Upper lobe of left lung (tissue), 6 donors: ENCODE data around the gene DYRK1A. TPM values are rescaled to one million over a fixed set of nuclear protein-coding genes. Genes with fewer than 3 reads are reported as not detected.

Experiments used
- ATAC-seq, 2 donors: fragments of 200-7000 bp; cut with Tn5 transposase; one replicate each; pipeline ENCODE4 v1.9.1; 2022; ENCODE audit warnings: mild to moderate bottlenecking in 2 of 2, moderate library complexity in 2 of 2; ENCODE audit not compliant: low FRiP score in 2 of 2
- DNase-seq, 2 donors: peaks; one replicate each; pipeline ENCODE4 v3.0.0-alpha.2; 2019 to 2020
- H3K27ac ChIP-seq, 4 donors: fragments of 200-600 bp; sonication (generic); one replicate each; pipeline ENCODE4 v1.5.1; 2016 to 2019
- H3K27me3 ChIP-seq, 4 donors: fragments of 200-600 bp; sonication (generic); one replicate each; pipeline ENCODE4 v1.5.1; 2017 to 2019
- H3K36me3 ChIP-seq, 4 donors: fragments of 200-600 bp; sonication (generic); one replicate each; pipeline ENCODE4 v1.5.1; 2016 to 2019
- H3K4me1 ChIP-seq, 4 donors: fragments of 200-600 bp; sonication (generic); one replicate each; pipeline ENCODE4 v1.5.1; 2018 to 2019
- H3K4me3 ChIP-seq, 4 donors: fragments of 200-600 bp; sonication (generic); one replicate each; pipeline ENCODE4 v1.5.1; 2017 to 2019; ENCODE audit warnings: mild to moderate bottlenecking in 2 of 4, moderate library complexity in 1 of 4
- H3K9me3 ChIP-seq, 4 donors: fragments of 200-600 bp; sonication (generic); one replicate each; pipeline ENCODE4 v1.5.1; 2018 to 2019
- EP300 ChIP-seq, 4 donors: sonication (generic); formaldehyde crosslinking; IDR thresholded peaks; one replicate each; pipeline ENCODE4 v1.5.1; 2017; ENCODE audit warnings: antibody characterized with exemption in 4 of 4, control low read depth in 2 of 4
- POLR2A ChIP-seq, 4 donors: fragments of 450-650 bp; IDR thresholded peaks; one replicate each; pipeline ENCODE4 v1.5.1; 2016 to 2017; ENCODE audit warnings: antibody characterized with exemption in 4 of 4, mild to moderate bottlenecking in 2 of 4
- POLR2AphosphoS5 ChIP-seq, 2 donors: sonication (generic); formaldehyde crosslinking; IDR thresholded peaks; one replicate each; pipeline ENCODE4 v1.5.1; 2017; ENCODE audit warnings: antibody characterized with exemption in 2 of 2
- WGBS, 2 donors: methylation state at CpG; one replicate each; pipeline ENCODE4 v1.1.5; 2017 to 2018; 5-methylcytosine and 5-hydroxymethylcytosine counted together
- total RNA-seq, 6 donors: library from RNA; depleted of rRNA in 4 of 6; stranded (reverse); fragments of >200 nt in 4 of 6; gene quantifications; one replicate each; pipeline versions ENCODE4 v1.1.0 to v1.2.1, GENCODE V29; 2016 to 2021
- TF ChIP-seq, protein P1 (sequence below), 6 experiments: fragments of 450-650 bp in 4 of 6; fragments of 200-600 bp in 2 of 6; sonication (generic) in 2 of 6; IDR thresholded peaks; one replicate each; pipeline ENCODE4 v1.5.1; 2016 to 2019; ENCODE audit warnings: antibody characterized with exemption in 6 of 6
- donor health status: DM: no; HTN: no; CAD: no; lungs with moderate emphysema.
- donor health status: DM: no; HTN: yes; CAD: no; lungs with severe emphysema.

DYRK1A gene
- total RNA-seq, 6 donors from 2014 or later: 64.1 to 116 (median 83.2) TPM

DNA sequence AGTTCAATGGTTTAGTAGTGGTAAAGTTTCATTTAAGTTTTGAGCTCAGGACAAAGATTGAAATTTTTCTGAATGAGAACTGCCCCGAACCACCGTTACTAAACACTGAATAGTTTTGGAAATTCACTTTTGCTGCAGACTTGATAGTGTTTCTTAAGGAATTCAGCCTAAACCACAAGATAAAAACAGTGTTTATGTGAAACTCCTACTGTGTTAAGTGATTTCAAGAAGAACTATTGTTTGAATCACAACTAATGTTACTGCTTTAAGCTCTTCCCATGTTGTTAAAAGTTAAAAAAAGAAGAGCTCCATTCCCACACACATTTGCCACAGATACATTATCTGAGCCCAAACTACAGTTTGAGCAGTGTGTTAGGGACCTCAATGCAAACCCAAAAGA lies 159.2 kb downstream of the DYRK1A start:
- no peaks in the 10 kb centered on the region for H3K9me3 ChIP-seq
- no peak overlapping the region for H3K4me3 ChIP-seq
- no peaks in the 10 kb centered on the region for H3K27me3 ChIP-seq
- no peak overlapping the region for H3K27ac ChIP-seq
- ATAC-seq (no peak), DNase-seq (no peak)
- TF ChIP-seq EP300 (IDR thresholded peaks at IDR 0.05) (no peak), POLR2AphosphoS5 (IDR thresholded peaks at IDR 0.05) (no peak), POLR2A (IDR thresholded peaks at IDR 0.05) (no peak)
- no peaks in the 10 kb centered on the region for H3K36me3 ChIP-seq
- H3K4me1 ChIP-seq: peaks cover 0 to 2% (median under 1%) of the 10 kb centered on the region in 4 donors
- WGBS, 2 donors: 92 to 98% methylated on average over 2 of the region's 2 CpGs

GRCh38 chr21:37527103-37527502 lies 160.5 kb downstream of the DYRK1A start:
- Histone ChIP-seq H3K36me3 (no peaks in the 10 kb centered on the region), H3K4me1 (peaks cover 9 to 14% (median 11%) of the 10 kb centered on the region in 4 donors), H3K27ac (no peak overlapping the region), H3K9me3 (no peaks in the 10 kb centered on the region), H3K4me3 (no peak overlapping the region), H3K27me3 (no peaks in the 10 kb centered on the region)
- WGBS, 2 donors: 86 to 96% methylated on average over 6 of the region's 6 CpGs
- ATAC-seq (no peak), DNase-seq (no peak)
- no peak for TF ChIP-seq EP300 (IDR thresholded peaks at IDR 0.05)
- TF ChIP-seq POLR2AphosphoS5 (IDR thresholded peaks at IDR 0.05): no peak
- TF ChIP-seq, protein P1, sequence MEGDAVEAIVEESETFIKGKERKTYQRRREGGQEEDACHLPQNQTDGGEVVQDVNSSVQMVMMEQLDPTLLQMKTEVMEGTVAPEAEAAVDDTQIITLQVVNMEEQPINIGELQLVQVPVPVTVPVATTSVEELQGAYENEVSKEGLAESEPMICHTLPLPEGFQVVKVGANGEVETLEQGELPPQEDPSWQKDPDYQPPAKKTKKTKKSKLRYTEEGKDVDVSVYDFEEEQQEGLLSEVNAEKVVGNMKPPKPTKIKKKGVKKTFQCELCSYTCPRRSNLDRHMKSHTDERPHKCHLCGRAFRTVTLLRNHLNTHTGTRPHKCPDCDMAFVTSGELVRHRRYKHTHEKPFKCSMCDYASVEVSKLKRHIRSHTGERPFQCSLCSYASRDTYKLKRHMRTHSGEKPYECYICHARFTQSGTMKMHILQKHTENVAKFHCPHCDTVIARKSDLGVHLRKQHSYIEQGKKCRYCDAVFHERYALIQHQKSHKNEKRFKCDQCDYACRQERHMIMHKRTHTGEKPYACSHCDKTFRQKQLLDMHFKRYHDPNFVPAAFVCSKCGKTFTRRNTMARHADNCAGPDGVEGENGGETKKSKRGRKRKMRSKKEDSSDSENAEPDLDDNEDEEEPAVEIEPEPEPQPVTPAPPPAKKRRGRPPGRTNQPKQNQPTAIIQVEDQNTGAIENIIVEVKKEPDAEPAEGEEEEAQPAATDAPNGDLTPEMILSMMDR (IDR thresholded peaks at IDR 0.05): no peak

- H3K27ac ChIP-seq: no peak overlapping the region
- no peak for TF ChIP-seq POLR2AphosphoS5 (IDR thresholded peaks at IDR 0.05)
- ATAC-seq (no peak), DNase-seq (no peak)
- H3K36me3 ChIP-seq: no peaks in the 10 kb centered on the region
- 96% methylated on average over 4 of the region's 4 CpGs for WGBS, 2 donors
- no peak overlapping the region for H3K4me3 ChIP-seq
- no peaks in the 10 kb centered on the region for H3K27me3 ChIP-seq
- no peaks in the 10 kb centered on the region for H3K9me3 ChIP-seq
- H3K4me1 ChIP-seq: peaks cover 9 to 14% (median 11%) of the 10 kb centered on the region in 4 donors
These were observed 161.1 kb downstream of the DYRK1A start for GRCh38 chr21:37527716-37528115.

- no peak for TF ChIP-seq EP300 (IDR thresholded peaks at IDR 0.05)
- TF ChIP-seq POLR2A (IDR thresholded peaks at IDR 0.05): no peak
- no peak for TF ChIP-seq POLR2AphosphoS5 (IDR thresholded peaks at IDR 0.05)
- TF ChIP-seq, protein P1 (IDR thresholded peaks at IDR 0.05): no peak
- no peaks in the 10 kb centered on the region for H3K27me3 ChIP-seq
- no peaks in the 10 kb centered on the region for H3K36me3 ChIP-seq
- H3K9me3 ChIP-seq: no peaks in the 10 kb centered on the region
- DNase-seq (no peak), ATAC-seq (no peak)
- no peak overlapping the region for H3K27ac ChIP-seq
- no peak overlapping the region for H3K4me3 ChIP-seq
- peaks cover 9 to 14% (median 11%) of the 10 kb centered on the region in 4 donors for H3K4me1 ChIP-seq
- WGBS, 2 donors: 84 to 89% methylated on average over 12 of the region's 12 CpGs
These were observed 161.8 kb downstream of the DYRK1A start for GRCh38 chr21:37528150-37528937.

- no peak overlapping the region for H3K4me3 ChIP-seq
- H3K4me1 ChIP-seq: peaks cover 9 to 14% (median 11%) of the 10 kb centered on the region in 4 donors
- H3K36me3 ChIP-seq: no peaks in the 10 kb centered on the region
- DNase-seq (no peak), ATAC-seq (no peak)
- no peaks in the 10 kb centered on the region for H3K27me3 ChIP-seq
- no peaks in the 10 kb centered on the region for H3K9me3 ChIP-seq
- no peak for TF ChIP-seq POLR2AphosphoS5 (IDR thresholded peaks at IDR 0.05)
- WGBS, 2 donors: 80 to 83% methylated on average over 6 of the region's 6 CpGs
- no peak overlapping the region for H3K27ac ChIP-seq
These were observed 163.1 kb downstream of the DYRK1A start for GRCh38 chr21:37529649-37530048.

DNA sequence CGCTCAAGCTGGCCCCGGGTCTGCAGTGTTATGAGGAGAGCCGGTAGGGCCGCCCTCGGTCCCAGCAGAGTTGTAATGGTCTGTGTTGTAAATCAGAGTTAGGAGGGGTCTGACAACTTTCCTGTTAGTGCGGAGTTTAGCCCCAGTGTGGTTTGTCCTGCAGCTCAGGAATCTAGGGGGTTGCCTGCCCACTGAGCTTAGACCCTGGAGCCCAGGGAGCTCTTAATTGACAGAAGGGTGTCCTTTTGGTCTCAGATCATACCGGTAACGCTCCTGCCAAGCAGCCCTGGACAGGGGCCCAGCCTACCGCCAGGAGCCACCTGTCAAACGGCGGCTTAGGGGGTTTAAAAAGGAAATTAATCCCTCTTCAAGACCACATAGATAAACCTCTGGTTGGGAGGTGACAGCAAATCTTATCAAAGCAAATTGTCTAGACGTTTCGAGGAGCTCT lies 164.4 kb downstream of the DYRK1A start:
- TF ChIP-seq POLR2AphosphoS5 (IDR thresholded peaks at IDR 0.05) (no peak), EP300 (IDR thresholded peaks at IDR 0.05) (no peak), POLR2A (IDR thresholded peaks at IDR 0.05) (no peak)
- TF ChIP-seq, protein P1 (IDR thresholded peaks at IDR 0.05): no peak
- Histone ChIP-seq H3K9me3 (no peaks in the 10 kb centered on the region), H3K4me3 (peak overlapping the region in 1 of 4 donors; percentile 17), H3K27me3 (no peaks in the 10 kb centered on the region), H3K27ac (no peak overlapping the region), H3K4me1 (peaks cover 9 to 14% (median 11%) of the 10 kb centered on the region in 4 donors), H3K36me3 (no peaks in the 10 kb centered on the region)
- no peak for ATAC-seq
- no peak for DNase-seq
- 28 to 82% methylated on average over 5 to 13 of the region's 13 CpGs for WGBS, 2 donors
